A549 (cell line): ENCODE results near the gene SEMA3B.

Source experiments
- CHD2 ChIP-seq: fragments of 150-350 bp; IDR thresholded peaks from 2 replicates; pipeline ENCODE4 v1.6.1; 2014; ENCODE audit warnings: low read length; ENCODE audit not compliant: partially characterized antibody
- CTCF ChIP-seq: fragments of >200 bp; sonication (Bioruptor Twin); formaldehyde crosslinking; IDR thresholded peaks from 3 replicates; pipeline ENCODE4 v1.5.1; 2016
- MAX ChIP-seq: IDR thresholded peaks from 2 replicates; pipeline ENCODE4 v1.6.1; 2012
- MYC ChIP-seq: IDR thresholded peaks from 2 replicates; pipeline ENCODE4 v1.6.1; 2012; ENCODE audit warnings: mild to moderate bottlenecking, inconsistent platforms, low read length, improper control_type of control experiment, borderline replicate concordance
- PBX3 ChIP-seq: IDR thresholded peaks from 2 replicates; pipeline ENCODE4 v1.6.1; 2012
- POLR2A ChIP-seq: IDR thresholded peaks from 2 replicates; pipeline ENCODE4 v1.6.1; 2012; ENCODE audit warnings: mild to moderate bottlenecking, low read length
- ZNF302 ChIP-seq: fragments of 250-450 bp; sonication (Bioruptor Pico); IDR thresholded peaks from 2 replicates; pipeline ENCODE4 v1.9.0; 2021; ENCODE audit warnings: inconsistent platforms, mild to moderate bottlenecking, moderate library complexity

- TF ChIP-seq CTCF (no peak), CHD2 (no peak), MAX (no peak), ZNF302 (CRISPR knock-in tag) (no peak), MYC (no peak), PBX3 (no peak), POLR2A (no peak)
Observed at GRCh38 chr3:50287262-50287661, 18.3 kb downstream of the SEMA3B start.
